Neural crest cell (in vitro differentiated cells): ENCODE measurements around the gene SNTA1. TPM values are rescaled to one million over a fixed set of nuclear protein-coding genes. Genes with fewer than 3 reads are reported as not detected.

Experiments
- DNase-seq: peaks from one replicate; pipeline ENCODE4 v3.0.0; 2021; ENCODE audit warnings: low read depth, mixed read lengths, low spot score
- H3K27ac Mint-ChIP-seq: one replicate; pipeline ENCODE4 v1.8.0; 2021; ENCODE audit warnings: mild to moderate bottlenecking, mixed read lengths; ENCODE audit not compliant: unreplicated experiment
- H3K27me3 Mint-ChIP-seq: 2 replicates; pipeline ENCODE4 v1.8.0; 2021; ENCODE audit warnings: low read depth, mild to moderate bottlenecking, mixed read lengths
- H3K36me3 Mint-ChIP-seq: 2 replicates; pipeline ENCODE4 v1.8.0; 2021; ENCODE audit warnings: low read depth, mild to moderate bottlenecking, mixed read lengths
- H3K4me1 Mint-ChIP-seq: 2 replicates; pipeline ENCODE4 v1.8.0; 2021; ENCODE audit warnings: mixed read lengths
- H3K4me3 Mint-ChIP-seq: one replicate; pipeline ENCODE4 v1.8.0; 2021; ENCODE audit warnings: mild to moderate bottlenecking, mixed read lengths
- H3K9me3 Mint-ChIP-seq: 2 replicates; pipeline ENCODE4 v1.8.0; 2021; ENCODE audit warnings: mixed read lengths
- CTCF ChIP-seq: fragments of 200-600 bp; sonication (generic); conservative IDR thresholded peaks from 2 replicates; pipeline ENCODE4 v1.5.0; 2021; ENCODE audit warnings: antibody characterized with exemption, mild to moderate bottlenecking
- total RNA-seq: library from RNA; stranded (reverse); gene quantifications from 2 replicates; pipeline ENCODE4 v1.2.1, GENCODE V29; 2021

The SNTA1 gene
- total RNA-seq, 1 donor from 2014 or later: 9.4 TPM

GRCh38 chr20:33388268-33388667 lies 55.3 kb downstream of the SNTA1 start:
- no peak for TF ChIP-seq CTCF
- Mint-ChIP-seq H3K27me3 (no peaks in the 10 kb centered on the region), H3K36me3 (peaks cover 23% of the 10 kb centered on the region), H3K4me1 (no peaks in the 10 kb centered on the region), H3K9me3 (no peaks in the 10 kb centered on the region), H3K27ac (no peak overlapping the region), H3K4me3 (no peak overlapping the region)
- no peak for DNase-seq

- Mint-ChIP-seq H3K4me3 (no peak overlapping the region), H3K4me1 (no peaks in the 10 kb centered on the region), H3K9me3 (no peaks in the 10 kb centered on the region), H3K27ac (no peak overlapping the region), H3K36me3 (peaks cover 25% of the 10 kb centered on the region), H3K27me3 (no peaks in the 10 kb centered on the region)
- no peak for TF ChIP-seq CTCF
- no peak for DNase-seq
These were observed 56.4 kb downstream of the SNTA1 start for GRCh38 chr20:33387177-33387576.

- TF ChIP-seq CTCF: no peak
- no peaks in the 10 kb centered on the region for H3K27me3 Mint-ChIP-seq
- no peak overlapping the region for H3K27ac Mint-ChIP-seq
- no peak overlapping the region for H3K4me3 Mint-ChIP-seq
- peaks cover 26% of the 10 kb centered on the region for H3K36me3 Mint-ChIP-seq
- no peaks in the 10 kb centered on the region for H3K9me3 Mint-ChIP-seq
- no peaks in the 10 kb centered on the region for H3K4me1 Mint-ChIP-seq
- DNase-seq: no peak
These were observed 56.9 kb downstream of the SNTA1 start for GRCh38 chr20:33386673-33387072.

GRCh38 chr20:33377366-33377765 lies 66.2 kb downstream of the SNTA1 start:
- TF ChIP-seq CTCF: no peak
- no peak for DNase-seq
- Mint-ChIP-seq H3K36me3 (peaks cover 45% of the 10 kb centered on the region), H3K27ac (no peak overlapping the region), H3K4me1 (no peaks in the 10 kb centered on the region), H3K4me3 (no peak overlapping the region), H3K27me3 (no peaks in the 10 kb centered on the region), H3K9me3 (no peaks in the 10 kb centered on the region)

- Mint-ChIP-seq H3K4me1 (no peaks in the 10 kb centered on the region), H3K27me3 (no peaks in the 10 kb centered on the region), H3K27ac (no peak overlapping the region), H3K4me3 (no peak overlapping the region), H3K36me3 (peaks cover 36% of the 10 kb centered on the region), H3K9me3 (no peaks in the 10 kb centered on the region)
- TF ChIP-seq CTCF: no peak
- no peak for DNase-seq
These were observed 69.6 kb downstream of the SNTA1 start for GRCh38 chr20:33373735-33374605.
